PC-3 (cell line): ENCODE data around the gene YTHDC1. TPM values are rescaled to one million over a fixed set of nuclear protein-coding genes. Genes with fewer than 3 reads are reported as not detected.

ENCODE experiments used
- ATAC-seq: fragments of 200-7000 bp; cut with Tn5 transposase; 2 replicates; pipeline ENCODE4 v1.9.1; 2020; ENCODE audit warnings: mild to moderate bottlenecking, moderate library complexity
- Bru-seq: library from RNA; stranded (reverse); fragments of 400-500 nt; gene quantifications from one replicate; lab custom pipeline; 2021; lab: Mats Ljungman, UMichigan
- BruChase-seq, 2 experiments: library from RNA; stranded (reverse); fragments of 400-500 nt; gene quantifications; one replicate each; lab custom pipeline; 2021; lab: Mats Ljungman, UMichigan
- BruUV-seq: library from RNA; stranded (reverse); fragments of 400-500 nt; replicated peaks from 2 replicates; lab custom pipeline; 2021; lab: Mats Ljungman, UMichigan
- CTCF ChIA-PET: fragments of 300-600 bp; sonication (Branson Sonifier 250); formaldehyde crosslinking; loops from one replicate; lab custom pipeline; 2022; ENCODE audit warnings: antibody characterized with exemption; lab: Charles Lee
- POLR2A ChIA-PET: fragments of 300-600 bp; sonication (Branson Sonifier 250); formaldehyde crosslinking; loops from one replicate; lab custom pipeline; 2022; ENCODE audit warnings: antibody characterized with exemption; ENCODE audit not compliant: unreplicated experiment; lab: Charles Lee
- DNase-seq: peaks from one replicate; pipeline ENCODE4 v3.0.0-alpha.2; 2015
- H2AFZ ChIP-seq: fragments of 300-600 bp; sonication (generic); 2 replicates; pipeline ENCODE4 v1.6.0; 2016; ENCODE audit warnings: antibody characterized with exemption, low read length
- H3F3A ChIP-seq: fragments of 300-600 bp; sonication (generic); one replicate; pipeline ENCODE4 v1.6.0; 2017; ENCODE audit warnings: antibody characterized with exemption, low read length, control low read depth, mild to moderate bottlenecking; ENCODE audit not compliant: unreplicated experiment
- H3K27ac ChIP-seq: fragments of 300-600 bp; sonication (generic); 2 replicates; pipeline ENCODE4 v1.5.1; 2016; ENCODE audit warnings: mild to moderate bottlenecking, low read length
- H3K27me3 ChIP-seq: fragments of 300-600 bp; sonication (generic); 2 replicates; pipeline ENCODE4 v1.6.1; 2016; ENCODE audit warnings: low read length, mixed read lengths
- H3K36me3 ChIP-seq: fragments of 300-600 bp; sonication (generic); 2 replicates; pipeline ENCODE4 v1.6.1; 2016; ENCODE audit warnings: low read depth, mixed run types, low read length, mixed read lengths
- H3K4me1 ChIP-seq: fragments of 300-600 bp; sonication (generic); 2 replicates; pipeline ENCODE4 v1.5.1; 2016; ENCODE audit warnings: low read length; ENCODE audit not compliant: insufficient read depth
- H3K4me2 ChIP-seq: fragments of 300-600 bp; sonication (generic); 2 replicates; pipeline ENCODE4 v1.6.0; 2016; ENCODE audit warnings: low read length
- H3K4me3 ChIP-seq: fragments of 300-600 bp; sonication (generic); 2 replicates; pipeline ENCODE4 v1.5.1; 2016; ENCODE audit warnings: mild to moderate bottlenecking, low read length, mixed read lengths
- H3K79me2 ChIP-seq: fragments of 300-600 bp; sonication (generic); 2 replicates; pipeline ENCODE4 v1.6.1; 2017; ENCODE audit warnings: low read length, mixed read lengths
- H3K9ac ChIP-seq: fragments of 300-600 bp; sonication (generic); 2 replicates; pipeline ENCODE4 v1.6.0; 2016; ENCODE audit warnings: mild to moderate bottlenecking, low read length
- H3K9me2 ChIP-seq: fragments of 300-600 bp; sonication (generic); replicated peaks from 2 replicates; pipeline ENCODE4 v1.6.1; 2016; ENCODE audit warnings: mixed run types, low read length, mixed read lengths
- H3K9me3 ChIP-seq: fragments of 300-600 bp; sonication (generic); 2 replicates; pipeline ENCODE4 v1.6.1; 2016; ENCODE audit warnings: low read length, mixed read lengths
- H4K20me1 ChIP-seq: fragments of 300-600 bp; sonication (generic); 2 replicates; pipeline ENCODE4 v1.6.1; 2016; ENCODE audit warnings: low read length, mixed read lengths
- EZH2 ChIP-seq: fragments of 300-600 bp; sonication (generic); IDR thresholded peaks from one replicate; pipeline ENCODE4 v1.6.1; 2017; ENCODE audit warnings: antibody characterized with exemption, mild to moderate bottlenecking, low read length; ENCODE audit not compliant: unreplicated experiment
- EZH2phosphoT487 ChIP-seq: fragments of 300-600 bp; sonication (generic); IDR thresholded peaks from 2 replicates; pipeline ENCODE4 v1.6.1; 2018; ENCODE audit warnings: mild to moderate bottlenecking, antibody characterized with exemption, low read length, borderline replicate concordance
- intact Hi-C: fragments of 100-400 bp; cut with micrococcal nuclease; formaldehyde crosslinking; loops from 2 replicates; pipeline ENCODE4 v1.9.0; 2023
- long read RNA-seq: library from polyadenylated mRNA; unstranded; transcript quantifications from one replicate; pipeline ENCODE4 v2.0.0, GENCODE V29; 2021; ENCODE audit not compliant: unreplicated experiment
- total RNA-seq: library from RNA; depleted of rRNA; stranded (reverse); fragments of >200 nt; gene quantifications from 2 replicates; pipeline ENCODE4 v1.2.3, GENCODE V29; 2014; rRNA removed
- TF ChIP-seq, protein P1 (sequence below): fragments of 300-600 bp; sonication (generic); conservative IDR thresholded peaks from 2 replicates; pipeline ENCODE4 v1.5.1; 2017; ENCODE audit warnings: antibody characterized with exemption, low read depth, mild to moderate bottlenecking, low read length

The YTHDC1 gene
- total RNA-seq: 47.6 and 55.5 TPM in 2 replicates
- percentile 98 among the genes with signal in this experiment for Bru-seq, nascent RNA
- BruChase-seq, experiment 1, labeled RNA remaining after a 6-hour chase: percentile 94 among the genes with signal in this experiment
- BruChase-seq, experiment 2, labeled RNA remaining after a 2-hour chase: percentile 98 among the genes with signal in this experiment
- long read RNA-seq, full-length matches to known transcripts: 14 of 47 reads
- long read RNA-seq, partial matches to known transcripts: 24 of 47 reads
- long read RNA-seq, other reads (novel, unspliced or antisense): 9 of 47 reads

DNA sequence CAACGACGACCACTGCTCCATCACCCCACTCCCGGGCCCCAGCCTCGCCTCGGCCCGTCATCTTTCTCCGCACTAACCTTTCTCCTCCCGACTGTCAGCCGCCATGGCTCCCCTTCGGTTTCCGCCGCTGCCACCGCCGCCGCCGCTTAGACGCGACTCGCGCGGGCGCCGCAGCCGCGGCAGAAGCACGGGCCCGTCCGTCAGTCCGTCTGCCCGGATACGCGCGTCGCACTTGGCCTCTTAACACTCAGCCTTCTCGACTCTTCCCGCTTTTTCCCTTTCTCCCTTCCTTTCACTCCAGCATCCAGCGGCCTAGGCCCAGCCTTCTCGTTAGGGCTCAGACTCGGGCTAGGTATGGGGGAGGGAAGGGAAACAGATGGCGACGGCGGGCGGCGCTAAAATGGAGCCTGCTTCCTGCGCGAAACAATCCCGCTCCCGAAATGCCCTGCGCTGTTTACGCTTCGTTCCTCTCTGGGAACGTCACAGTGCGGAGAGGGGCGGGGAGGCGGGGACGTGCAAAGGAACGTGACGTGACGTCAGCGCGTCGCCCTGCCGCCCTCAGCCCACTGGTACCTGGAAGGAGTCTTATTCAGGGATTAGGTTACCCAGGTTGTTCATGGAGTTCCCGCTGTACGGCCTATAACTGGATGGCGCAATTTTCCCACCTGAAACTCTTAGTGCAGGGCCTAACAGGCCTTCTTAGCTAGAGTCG, at the start of gene YTHDC1:
Gene YTHDC1, minus strand, starts transcription at position 442 of the 712 bp plus-strand sequence. Its CDS starts 337 bp downstream, at position 105.
- Histone ChIP-seq H3K27ac (peak within 1 kb of the TSS; percentile 78), H3K4me3 (peak within 1 kb of the TSS; percentile 93), H3K4me2 (peak within 1 kb of the TSS; percentile 91), H3K9me3 (no peaks in the 10 kb centered on the region), H3K4me1 (peaks cover 33% of the 10 kb centered on the region), H3K9me2 (no peaks in the 10 kb centered on the region), H3K79me2 (peaks cover 51% of the 10 kb centered on the region), H3K9ac (peak within 1 kb of the TSS; percentile 96), H4K20me1 (peaks cover 42% of the 10 kb centered on the region), H3K36me3 (no peaks in the 10 kb centered on the region), H3K27me3 (no peaks in the 10 kb centered on the region), H3F3A (peaks cover 6% of the 10 kb centered on the region), H2AFZ (peak within 1 kb of the TSS; percentile 76)
- ATAC-seq (peak; percentile 87), DNase-seq (peak; percentile 99)
- ChIA-PET CTCF (no interaction called here), POLR2A (interaction anchor here (0.6 kb wide), 1 partner anchor 22 kb away, joined by 4 read pairs; no protein-coding TSS in a partner anchor)
- TF ChIP-seq, protein P1, sequence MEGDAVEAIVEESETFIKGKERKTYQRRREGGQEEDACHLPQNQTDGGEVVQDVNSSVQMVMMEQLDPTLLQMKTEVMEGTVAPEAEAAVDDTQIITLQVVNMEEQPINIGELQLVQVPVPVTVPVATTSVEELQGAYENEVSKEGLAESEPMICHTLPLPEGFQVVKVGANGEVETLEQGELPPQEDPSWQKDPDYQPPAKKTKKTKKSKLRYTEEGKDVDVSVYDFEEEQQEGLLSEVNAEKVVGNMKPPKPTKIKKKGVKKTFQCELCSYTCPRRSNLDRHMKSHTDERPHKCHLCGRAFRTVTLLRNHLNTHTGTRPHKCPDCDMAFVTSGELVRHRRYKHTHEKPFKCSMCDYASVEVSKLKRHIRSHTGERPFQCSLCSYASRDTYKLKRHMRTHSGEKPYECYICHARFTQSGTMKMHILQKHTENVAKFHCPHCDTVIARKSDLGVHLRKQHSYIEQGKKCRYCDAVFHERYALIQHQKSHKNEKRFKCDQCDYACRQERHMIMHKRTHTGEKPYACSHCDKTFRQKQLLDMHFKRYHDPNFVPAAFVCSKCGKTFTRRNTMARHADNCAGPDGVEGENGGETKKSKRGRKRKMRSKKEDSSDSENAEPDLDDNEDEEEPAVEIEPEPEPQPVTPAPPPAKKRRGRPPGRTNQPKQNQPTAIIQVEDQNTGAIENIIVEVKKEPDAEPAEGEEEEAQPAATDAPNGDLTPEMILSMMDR: 0 out of 2 replicates have a peak, but pooled peaks have one; percentile 9
- no peak for TF ChIP-seq EZH2phosphoT487
- no TSS peak for BruUV-seq
- intact Hi-C loops: loop anchor here (1.0 to 10.0 kb wide), 3 partner anchors 19 to 745 kb away; partner anchors contain the start of gene UGT2B7

DNA sequence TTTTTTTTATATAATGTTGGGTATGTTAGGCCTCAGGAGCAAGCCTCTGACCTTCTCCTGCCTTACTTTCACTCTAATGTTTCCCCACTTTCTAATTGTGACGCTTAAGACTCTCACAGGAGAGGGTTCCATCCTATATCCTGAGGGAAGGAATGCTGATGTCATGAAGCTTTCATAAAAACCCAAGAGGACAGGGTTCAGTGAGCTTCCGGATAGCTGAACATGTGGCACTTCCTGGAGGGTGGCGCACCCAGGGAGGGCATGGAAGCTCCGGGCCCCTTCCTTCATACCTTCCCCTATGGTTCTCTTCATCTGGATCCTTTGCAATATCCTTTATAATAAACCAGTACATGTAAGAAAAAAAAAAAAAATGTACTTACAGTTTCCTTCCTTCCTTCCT, 49.4 kb upstream of the YTHDC1 start:
- H3K4me1 ChIP-seq: no peaks in the 10 kb centered on the region
- ATAC-seq (no peak), DNase-seq (no peak)
- ChIA-PET CTCF (no interaction called here), POLR2A (no interaction called here)
- no peak for TF ChIP-seq EZH2phosphoT487
- TF ChIP-seq, protein P1: no peak
- TF ChIP-seq EZH2: no peak
- H2AFZ ChIP-seq: no peak overlapping the region
- no peak overlapping the region for H3K4me3 ChIP-seq
- H4K20me1 ChIP-seq: no peaks in the 10 kb centered on the region
- H3K27ac ChIP-seq: no peak overlapping the region
- no peaks in the 10 kb centered on the region for H3K36me3 ChIP-seq
- H3K27me3 ChIP-seq: no peaks in the 10 kb centered on the region
- no peaks in the 10 kb centered on the region for H3F3A ChIP-seq
- no peaks in the 10 kb centered on the region for H3K9me3 ChIP-seq
- no peak overlapping the region for H3K9ac ChIP-seq
- no TSS peak for BruUV-seq
- no peaks in the 10 kb centered on the region for H3K79me2 ChIP-seq
- intact Hi-C loops: no loop called here
- H3K9me2 ChIP-seq: no peaks in the 10 kb centered on the region
- H3K4me2 ChIP-seq: no peak overlapping the region
